A549 treated with Hydrocortisone at 1 μM for 4 hours (cell line): ENCODE data around the gene RASL11A. TPM values are rescaled to one million over a fixed set of nuclear protein-coding genes. Genes with fewer than 3 reads are reported as not detected.

Source experiments
- total RNA-seq: library from RNA; stranded (reverse); fragments of 200-300 nt; extraction: Qiagen RNA extraction; gene quantifications from 5 replicates; pipeline ENCODE4 v1.2.3, GENCODE V29; 2022

The RASL11A gene, protein sequence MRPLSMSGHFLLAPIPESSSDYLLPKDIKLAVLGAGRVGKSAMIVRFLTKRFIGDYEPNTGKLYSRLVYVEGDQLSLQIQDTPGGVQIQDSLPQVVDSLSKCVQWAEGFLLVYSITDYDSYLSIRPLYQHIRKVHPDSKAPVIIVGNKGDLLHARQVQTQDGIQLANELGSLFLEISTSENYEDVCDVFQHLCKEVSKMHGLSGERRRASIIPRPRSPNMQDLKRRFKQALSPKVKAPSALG
- total RNA-seq = 4.1 to 6.0 TPM (median 4.8 TPM) in 5 replicates

DNA sequence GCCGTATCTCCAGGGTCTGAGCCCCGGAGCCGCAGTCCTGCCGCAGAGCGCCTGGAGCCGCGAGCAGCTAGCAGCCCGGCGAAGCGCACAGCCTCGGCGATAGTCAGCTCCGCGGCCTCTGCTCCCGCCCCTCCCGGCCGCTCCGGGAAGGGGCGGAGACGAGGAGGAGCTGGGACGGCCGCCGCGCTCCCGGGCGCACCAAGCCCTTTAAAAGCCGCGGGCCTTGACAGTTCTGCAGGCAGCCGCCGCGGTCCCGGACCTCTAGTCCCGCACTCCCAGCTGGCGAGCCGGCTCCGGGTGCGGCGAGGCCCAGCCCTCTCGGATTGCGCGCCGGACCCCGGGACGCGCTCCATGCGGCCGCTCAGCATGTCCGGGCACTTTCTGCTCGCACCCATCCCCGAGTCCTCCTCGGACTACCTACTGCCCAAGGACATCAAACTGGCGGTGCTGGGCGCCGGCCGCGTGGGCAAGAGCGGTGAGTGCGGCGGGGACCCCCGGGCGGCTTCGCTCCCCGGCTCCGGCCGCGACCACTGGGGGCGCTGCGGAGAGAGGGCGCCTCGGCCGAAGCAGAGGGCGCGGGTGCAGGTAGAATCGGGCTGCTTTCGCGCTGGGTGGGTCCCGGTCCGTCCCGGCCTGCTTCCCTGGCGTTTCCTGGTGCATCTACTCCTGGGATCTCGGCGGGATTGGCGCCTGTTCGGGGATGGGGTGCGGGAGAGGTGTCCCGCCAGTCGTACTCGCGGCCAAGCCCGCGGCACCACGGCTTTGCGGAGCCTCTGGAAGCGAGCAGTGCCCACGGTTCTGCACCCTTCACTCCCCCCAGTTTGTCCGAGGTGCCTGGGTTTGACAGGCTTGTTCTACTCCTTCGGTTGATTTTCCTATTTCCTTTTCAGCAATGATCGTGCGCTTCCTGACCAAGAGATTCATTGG lies at the start of gene RASL11A:
Gene RASL11A, plus strand, starts transcription at position 237 of the 927 bp plus-strand sequence. Its CDS starts 115 bp downstream, at position 352.

DNA sequence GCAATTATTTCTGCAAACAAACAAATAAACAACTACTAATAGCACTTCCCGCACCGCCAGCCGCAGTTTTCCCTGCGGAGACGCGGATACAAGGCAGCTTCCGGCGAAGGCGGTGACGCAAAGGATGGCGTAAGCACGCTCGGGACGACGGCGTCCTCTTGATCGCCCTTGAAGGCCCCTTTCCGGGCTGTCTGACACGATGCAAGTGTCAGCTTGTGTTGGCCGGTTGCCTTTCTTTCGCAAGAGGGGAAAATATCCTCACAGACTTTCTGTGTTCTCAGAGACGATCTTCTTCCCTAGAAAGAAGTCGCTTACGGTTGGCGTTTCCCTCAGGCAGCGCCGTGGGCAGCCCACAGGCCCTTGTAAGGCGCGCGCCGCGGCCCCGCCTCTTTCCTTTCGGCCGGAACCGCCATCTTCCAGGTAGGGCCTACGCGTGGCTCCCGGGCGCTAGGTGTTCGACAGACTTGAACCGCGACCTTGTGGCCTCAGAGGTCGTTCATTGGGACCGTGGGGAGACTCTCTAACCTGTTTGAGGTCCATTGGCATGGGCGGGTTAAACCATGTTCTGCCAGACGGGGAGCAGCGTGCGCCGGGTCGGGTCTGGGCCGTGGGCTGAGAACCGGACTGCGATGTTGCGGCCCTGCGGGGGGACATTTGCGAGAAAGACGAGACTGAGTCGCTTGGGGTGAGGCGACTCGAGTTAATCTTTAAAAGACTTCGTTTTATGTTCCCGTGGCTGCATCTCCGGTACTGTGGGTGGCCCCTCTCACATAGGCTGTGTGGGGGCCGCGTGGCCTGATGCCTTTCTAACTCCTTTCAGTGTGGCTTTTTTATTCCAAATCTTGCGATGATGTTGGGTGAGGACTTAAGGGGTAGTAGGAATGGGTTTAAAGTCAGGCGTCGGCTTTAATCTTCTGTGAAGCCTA lies 19.2 kb upstream of the RASL11A start, which contains the start of gene RPL21:
Gene RPL21, plus strand, starts transcription at position 393 of the 926 bp plus-strand sequence. CDS start 2,219 bp downstream, outside the sequence.

Other genes with a start within 250 kb of the RASL11A start
- gene USP12, start 99.0 kb upstream of the RASL11A start, total RNA-seq = 16.2 to 17.2 TPM (median 17.0 TPM) in 5 replicates
- gene RPL21, start 19.3 kb upstream of the RASL11A start, total RNA-seq = 1,257 to 1,394 TPM (median 1,323 TPM) in 5 replicates
- 85.4 to 98.8 TPM (median 95.9 TPM) in 5 replicates for gene GTF3A, start 153.8 kb downstream of the RASL11A start, total RNA-seq
- 19.8 to 22.9 TPM (median 21.6 TPM) in 5 replicates for gene MTIF3, start 179.7 kb downstream of the RASL11A start, total RNA-seq